ENCODE results near the gene ZXDC.

The ZXDC gene

GRCh38 chr3:126510308-126510910, 34.7 kb upstream of the ZXDC start:
- DNase-seq = no peak

- DNase-seq = no peak
Measured at GRCh38 chr3:126509597-126510307, 34.1 kb upstream of the ZXDC start.

- no peak for DNase-seq
Measured at GRCh38 chr3:126508564-126508964, 32.9 kb upstream of the ZXDC start.

- DNase-seq = no peak
Measured at GRCh38 chr3:126507886-126508285, 32.2 kb upstream of the ZXDC start.

- no peak for DNase-seq
Measured at GRCh38 chr3:126503701-126504100, 28.0 kb upstream of the ZXDC start.

GRCh38 chr3:126502656-126503055, 27.0 kb upstream of the ZXDC start:
- DNase-seq = no peak

- DNase-seq = no peak
Measured at GRCh38 chr3:126501736-126502135, 26.0 kb upstream of the ZXDC start.

- DNase-seq = no peak
Measured at GRCh38 chr3:126501054-126501453, 25.4 kb upstream of the ZXDC start.

- DNase-seq = no peak
Measured at GRCh38 chr3:126500016-126500415, 24.3 kb upstream of the ZXDC start.

GRCh38 chr3:126499401-126499800, 23.7 kb upstream of the ZXDC start:
- DNase-seq = no peak

- no peak for DNase-seq
Measured at GRCh38 chr3:126498929-126499328, 23.2 kb upstream of the ZXDC start.

GRCh38 chr3:126498461-126498860, 22.8 kb upstream of the ZXDC start:
- DNase-seq = no peak

GRCh38 chr3:126497956-126498355, 22.3 kb upstream of the ZXDC start:
- no peak for DNase-seq

GRCh38 chr3:126496894-126497850, 21.5 kb upstream of the ZXDC start:
- DNase-seq = no peak

GRCh38 chr3:126495786-126496185, 20.1 kb upstream of the ZXDC start:
- no peak for DNase-seq

- DNase-seq = no peak
Measured at GRCh38 chr3:126494970-126495230, 19.2 kb upstream of the ZXDC start.

- DNase-seq = no peak
Measured at GRCh38 chr3:126494204-126494969, 18.7 kb upstream of the ZXDC start.

GRCh38 chr3:126493739-126494138, 18.0 kb upstream of the ZXDC start:
- no peak for DNase-seq

- no peak for DNase-seq
Measured at GRCh38 chr3:126493051-126493450, 17.4 kb upstream of the ZXDC start.

- no peak for DNase-seq
Measured at GRCh38 chr3:126491221-126492013, 15.7 kb upstream of the ZXDC start.

GRCh38 chr3:126490619-126491018, 14.9 kb upstream of the ZXDC start:
- DNase-seq = no peak

GRCh38 chr3:126488886-126489569, 13.3 kb upstream of the ZXDC start:
- DNase-seq = no peak
